Right lobe of liver (tissue), 4 donors: Measurements from ENCODE around the gene ADH7.

ENCODE experiments used
- POLR2A ChIP-seq: fragments of 450-650 bp; IDR thresholded peaks from one replicate; pipeline ENCODE4 v1.6.1; 2017; ENCODE audit warnings: antibody characterized with exemption, mild to moderate bottlenecking
- TF ChIP-seq, protein P1 (sequence below), 4 donors: fragments of 200-600 bp in 3 of 4; fragments of 450-650 bp in 1 of 4; IDR thresholded peaks; one replicate each; pipeline versions ENCODE4 v1.5.1 to v1.8.0; 2016 to 2022; ENCODE audit warnings: antibody characterized with exemption in 4 of 4, mild to moderate bottlenecking in 2 of 4
- donor health status: DM: no; HTN: no; CAD: no.
- donor health status: DM: no; HTN: no; CAD: no.
- donor health status: DM: no; HTN: yes; CAD: no.

DNA sequence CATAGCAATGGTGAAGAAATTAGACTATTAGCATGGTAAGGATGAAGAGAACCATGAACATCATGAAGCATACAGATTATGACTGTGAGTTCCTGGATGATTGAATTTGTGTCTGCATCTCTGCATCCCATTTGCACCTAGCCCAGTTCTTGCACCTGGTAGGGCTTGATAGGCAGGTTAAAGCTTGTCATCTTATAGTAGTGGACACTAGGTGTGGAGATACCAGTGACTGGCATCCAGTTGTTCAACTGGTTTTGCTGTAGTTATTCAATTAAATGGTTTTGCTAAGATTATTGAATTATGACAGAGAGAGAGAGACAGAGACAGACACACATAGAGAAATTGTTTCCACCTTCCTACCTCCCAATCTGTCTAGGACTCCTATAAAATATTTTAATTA, 5.0 kb downstream of the ADH7 start:
- TF ChIP-seq, protein P1, sequence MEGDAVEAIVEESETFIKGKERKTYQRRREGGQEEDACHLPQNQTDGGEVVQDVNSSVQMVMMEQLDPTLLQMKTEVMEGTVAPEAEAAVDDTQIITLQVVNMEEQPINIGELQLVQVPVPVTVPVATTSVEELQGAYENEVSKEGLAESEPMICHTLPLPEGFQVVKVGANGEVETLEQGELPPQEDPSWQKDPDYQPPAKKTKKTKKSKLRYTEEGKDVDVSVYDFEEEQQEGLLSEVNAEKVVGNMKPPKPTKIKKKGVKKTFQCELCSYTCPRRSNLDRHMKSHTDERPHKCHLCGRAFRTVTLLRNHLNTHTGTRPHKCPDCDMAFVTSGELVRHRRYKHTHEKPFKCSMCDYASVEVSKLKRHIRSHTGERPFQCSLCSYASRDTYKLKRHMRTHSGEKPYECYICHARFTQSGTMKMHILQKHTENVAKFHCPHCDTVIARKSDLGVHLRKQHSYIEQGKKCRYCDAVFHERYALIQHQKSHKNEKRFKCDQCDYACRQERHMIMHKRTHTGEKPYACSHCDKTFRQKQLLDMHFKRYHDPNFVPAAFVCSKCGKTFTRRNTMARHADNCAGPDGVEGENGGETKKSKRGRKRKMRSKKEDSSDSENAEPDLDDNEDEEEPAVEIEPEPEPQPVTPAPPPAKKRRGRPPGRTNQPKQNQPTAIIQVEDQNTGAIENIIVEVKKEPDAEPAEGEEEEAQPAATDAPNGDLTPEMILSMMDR (IDR thresholded peaks at IDR 0.05), result no peak
- TF ChIP-seq POLR2A, result no peak
